SKM-1 (cell line): Measurements from ENCODE around the gene SLC49A4.

Experiments used
- DNase-seq: peaks from one replicate; lab custom pipeline; 2025; ENCODE audit not compliant: unreplicated experiment; lab: John Stamatoyannopoulos, UW

The SLC49A4 gene

GRCh38 chr3:122928396-122929187, 133.7 kb downstream of the SLC49A4 start:
- no peak for DNase-seq

- no peak for DNase-seq
Measured at GRCh38 chr3:122929188-122930062, 134.6 kb downstream of the SLC49A4 start.

- no peak for DNase-seq
Measured at GRCh38 chr3:122930063-122930997, 135.5 kb downstream of the SLC49A4 start.
